ENCODE data around the gene PARD3B.

The PARD3B gene

DNA sequence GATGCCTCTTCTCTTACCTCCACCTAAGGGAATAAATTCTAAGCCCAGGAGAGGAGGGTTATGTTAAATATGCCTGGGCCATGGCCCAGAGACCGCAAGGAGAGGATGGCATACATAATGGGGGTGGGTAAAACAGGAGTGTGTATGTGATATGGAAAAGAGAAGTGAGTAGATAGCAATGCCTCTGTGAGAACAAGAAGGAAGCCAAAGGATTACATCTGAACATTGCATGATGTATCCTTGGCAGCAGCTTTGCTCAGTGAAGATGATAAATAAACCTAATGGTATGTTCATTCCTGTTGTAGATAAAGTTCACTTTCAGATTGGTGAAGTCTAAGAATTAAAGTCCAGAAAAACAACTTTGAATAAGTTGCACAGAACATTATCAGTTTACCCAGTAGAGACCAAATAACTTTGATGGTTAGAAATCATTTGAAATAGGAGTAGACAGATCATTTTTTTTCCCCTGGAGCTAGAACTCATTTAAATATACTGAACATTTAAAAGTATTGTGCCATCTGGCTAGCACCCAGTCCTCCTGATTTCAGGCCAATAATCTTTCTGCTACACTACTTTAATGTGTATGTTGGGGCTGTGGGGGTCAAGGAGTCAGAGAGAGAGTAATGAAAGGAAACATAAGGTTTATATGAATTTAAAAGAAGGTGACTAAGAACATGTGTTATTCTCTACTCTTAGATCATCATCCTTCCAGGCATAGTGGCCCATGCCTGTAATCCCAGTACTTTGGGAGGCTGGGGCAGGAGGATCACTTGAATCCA is 231.7 kb downstream of the PARD3B start:
- no peak for DNase-seq

DNA sequence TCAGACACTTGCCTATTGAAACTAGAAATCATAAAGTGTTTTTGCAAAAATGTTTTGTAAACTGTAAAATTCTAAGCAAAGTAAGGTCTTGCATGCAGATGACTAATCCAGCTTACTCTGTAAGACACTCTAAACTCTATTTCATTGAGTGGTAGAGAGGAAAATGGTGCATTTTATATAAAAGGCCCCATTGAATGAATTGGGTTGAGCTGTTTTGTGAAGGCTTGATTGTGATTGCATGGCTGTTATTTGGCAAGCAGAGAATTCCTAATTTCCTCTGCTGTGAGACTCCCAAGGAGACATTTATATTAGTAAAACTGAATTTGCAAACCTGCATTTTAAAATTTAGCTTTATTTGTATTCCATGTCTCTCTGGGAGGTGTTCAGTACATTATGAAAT is 234.5 kb downstream of the PARD3B start:
- no peak for DNase-seq

DNA sequence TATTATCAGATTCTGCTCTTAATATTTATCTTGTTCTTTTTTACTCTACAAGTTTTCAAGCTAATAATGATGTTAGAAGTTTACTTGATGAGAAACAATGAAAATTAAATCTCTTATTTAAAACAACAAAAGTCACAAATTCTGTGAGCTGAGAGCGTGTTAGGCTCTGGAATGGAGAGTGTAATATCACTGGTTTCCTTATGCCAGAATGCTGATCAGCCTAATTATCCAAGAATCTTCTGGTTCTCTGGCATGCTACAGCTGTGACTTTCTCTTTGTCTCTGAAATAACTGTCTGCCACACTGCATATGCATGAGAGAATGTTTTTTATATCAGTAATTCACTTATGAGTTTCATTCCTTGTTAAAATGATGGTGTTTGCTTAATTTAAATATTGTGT is 236.7 kb downstream of the PARD3B start:
- DNase-seq, result no peak

DNA sequence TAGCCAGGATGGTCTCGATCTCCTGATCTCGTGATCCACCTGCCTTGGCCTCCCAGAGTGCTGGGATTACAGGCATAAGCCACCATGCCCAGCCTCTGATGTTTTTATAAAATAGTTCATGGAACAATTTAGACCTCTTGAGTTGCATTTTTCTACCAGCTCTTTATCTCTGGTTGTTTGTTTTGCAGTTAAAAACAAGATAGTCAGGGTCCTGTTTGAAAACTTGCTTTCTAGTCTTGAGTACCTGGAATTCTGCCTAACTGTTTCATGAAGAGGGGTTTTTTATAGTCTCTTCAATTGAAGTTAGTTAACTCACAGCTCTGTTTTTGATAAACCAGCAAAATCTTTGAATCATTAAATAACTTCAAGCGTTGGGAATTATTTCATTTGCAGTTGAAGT is 244.8 kb downstream of the PARD3B start:
- no peak for DNase-seq

DNA sequence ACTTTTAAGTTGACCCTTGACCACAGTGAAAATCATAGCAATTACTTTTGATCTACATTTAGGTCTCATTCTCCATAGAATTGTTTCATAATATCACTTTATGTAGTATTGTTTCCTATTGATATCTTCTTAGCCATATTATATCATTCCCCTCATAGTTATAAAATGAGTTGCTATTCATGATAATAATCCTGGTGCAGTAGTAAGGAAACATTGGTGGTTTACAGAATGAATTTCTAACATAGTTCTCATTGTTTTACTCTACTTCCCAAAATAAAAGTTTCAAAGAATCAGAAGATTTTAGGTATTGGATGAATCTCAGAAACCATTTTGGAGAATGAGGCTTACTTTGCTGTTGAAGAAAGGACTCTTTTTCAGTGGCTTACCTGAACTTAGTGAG is 246.0 kb downstream of the PARD3B start:
- DNase-seq, result no peak

DNA sequence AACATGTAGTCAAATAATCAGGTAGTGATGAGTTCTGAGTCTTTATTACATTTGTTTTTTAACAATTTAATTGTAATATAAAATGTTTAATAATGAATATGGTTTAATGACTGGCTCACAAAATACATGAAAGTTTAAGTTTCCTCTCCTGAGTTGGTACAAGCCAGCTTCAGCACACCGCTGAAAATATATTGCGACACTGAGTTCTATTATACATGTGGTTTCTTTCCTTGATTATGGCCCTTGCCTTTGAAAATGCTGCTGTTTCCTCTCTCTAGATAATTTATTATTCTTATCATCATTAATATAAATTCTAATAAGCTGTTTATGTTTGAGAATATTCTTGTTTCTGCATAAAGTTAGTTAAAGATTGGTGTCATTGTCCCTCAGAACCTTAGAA is 249.3 kb downstream of the PARD3B start:
- DNase-seq, result no peak

DNA sequence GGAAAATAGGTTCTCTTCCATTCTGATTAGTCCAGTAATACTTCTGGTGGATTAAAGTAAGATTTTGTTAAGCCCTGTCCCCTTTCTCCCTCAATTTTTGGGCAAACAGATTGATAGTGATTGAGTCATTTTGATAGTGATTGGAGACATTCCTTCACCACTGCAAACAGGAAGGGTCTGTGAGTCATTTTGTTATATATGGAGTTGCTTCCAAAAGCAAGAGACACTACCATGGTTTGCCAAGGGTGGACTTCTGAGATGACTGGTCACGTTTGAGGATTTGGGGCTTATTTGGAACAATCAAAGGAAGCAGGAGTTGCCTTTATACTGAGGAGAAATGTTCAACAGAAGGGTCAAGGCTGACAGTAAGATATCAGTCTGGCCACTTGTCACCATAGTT is 249.9 kb downstream of the PARD3B start:
- no peak for DNase-seq

DNA sequence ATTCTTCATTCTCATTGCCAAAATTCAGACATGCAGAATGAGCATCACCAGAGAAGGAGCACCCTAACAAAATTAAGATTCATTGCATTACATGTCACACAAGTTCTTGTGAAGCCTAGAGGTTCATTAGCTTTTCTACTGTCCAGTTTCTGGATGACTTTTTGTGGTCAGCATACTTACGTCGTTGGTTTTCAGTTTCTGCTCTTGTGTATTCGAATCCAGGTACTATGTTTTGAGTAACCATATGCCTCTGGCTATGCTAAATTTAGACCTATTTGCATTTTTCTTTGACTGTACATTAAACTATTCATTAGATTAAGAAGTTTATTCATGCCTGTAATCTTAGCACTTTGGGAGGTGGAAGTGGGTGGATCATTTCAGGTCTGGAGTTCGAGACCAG is 251.3 kb downstream of the PARD3B start:
- DNase-seq, result no peak

DNA sequence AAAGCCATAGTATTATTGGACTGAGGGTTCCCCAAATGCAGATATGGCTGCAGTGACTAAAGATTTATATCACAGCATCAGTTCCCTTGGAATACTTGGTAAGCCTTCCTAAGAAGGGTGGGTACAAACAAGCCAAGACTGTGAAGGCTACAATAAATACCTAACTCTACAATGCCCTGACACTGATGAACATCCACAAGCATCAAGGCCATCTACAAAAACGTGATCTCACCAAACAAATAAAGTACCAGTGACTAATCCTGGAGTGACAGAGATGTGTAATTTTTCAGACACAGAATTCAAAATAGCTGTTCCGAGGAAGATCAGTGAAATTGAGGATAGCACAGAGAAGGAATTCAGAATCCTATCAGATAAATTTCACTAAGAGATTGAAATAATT is 254.5 kb downstream of the PARD3B start:
- no peak for DNase-seq

DNA sequence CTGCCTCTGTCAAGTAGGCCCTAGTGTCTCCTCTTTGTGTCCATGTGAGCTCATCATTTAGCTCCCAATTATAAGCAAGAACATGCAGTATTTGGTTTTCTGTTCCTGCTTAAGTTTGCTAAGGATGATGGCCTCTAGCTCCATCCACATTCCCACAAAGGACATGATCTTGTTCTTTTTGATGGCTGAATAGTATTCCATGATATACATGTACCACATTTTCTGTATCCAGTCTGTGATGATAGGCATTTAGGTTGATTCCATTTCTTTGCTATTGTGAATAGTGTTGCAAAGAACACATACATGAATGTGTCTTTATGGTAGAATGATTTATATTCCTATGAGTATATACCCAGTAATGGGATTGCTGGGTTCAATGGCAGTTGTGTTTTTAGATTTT is 263.2 kb downstream of the PARD3B start:
- no peak for DNase-seq

DNA sequence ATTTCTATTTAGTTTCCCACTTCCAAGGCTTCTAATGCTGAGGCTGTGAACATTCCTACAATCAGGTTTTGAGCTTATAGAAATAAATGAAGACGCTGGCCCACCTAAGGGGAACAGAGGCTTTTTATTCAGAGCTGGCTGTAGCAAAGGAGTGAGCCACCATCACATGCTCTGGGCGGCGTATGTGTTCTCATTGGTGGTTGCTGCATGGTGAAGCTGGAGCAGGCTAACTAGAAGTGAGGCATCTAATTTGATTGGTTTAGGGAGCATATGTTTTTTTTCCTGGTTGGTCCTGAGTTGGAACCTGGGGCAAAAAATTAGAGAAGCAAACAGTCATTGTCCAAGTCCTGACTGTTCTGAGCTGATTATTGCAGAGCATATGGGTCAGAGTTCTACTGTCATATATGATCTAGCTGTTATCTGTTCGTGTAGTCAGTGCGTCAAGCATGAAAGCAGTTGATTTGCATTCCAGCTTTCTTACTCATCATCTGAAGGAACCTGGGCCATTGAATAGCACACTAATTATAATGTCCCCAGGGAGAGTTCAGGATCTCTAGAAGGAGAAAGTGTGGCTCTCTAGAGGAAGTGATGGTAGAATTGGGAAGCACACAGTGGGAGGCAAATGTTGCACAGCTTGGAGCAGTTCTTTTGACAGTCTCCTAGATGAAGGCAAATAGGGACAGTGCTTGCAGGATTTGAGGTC is 279.6 kb downstream of the PARD3B start:
- DNase-seq, result no peak

DNA sequence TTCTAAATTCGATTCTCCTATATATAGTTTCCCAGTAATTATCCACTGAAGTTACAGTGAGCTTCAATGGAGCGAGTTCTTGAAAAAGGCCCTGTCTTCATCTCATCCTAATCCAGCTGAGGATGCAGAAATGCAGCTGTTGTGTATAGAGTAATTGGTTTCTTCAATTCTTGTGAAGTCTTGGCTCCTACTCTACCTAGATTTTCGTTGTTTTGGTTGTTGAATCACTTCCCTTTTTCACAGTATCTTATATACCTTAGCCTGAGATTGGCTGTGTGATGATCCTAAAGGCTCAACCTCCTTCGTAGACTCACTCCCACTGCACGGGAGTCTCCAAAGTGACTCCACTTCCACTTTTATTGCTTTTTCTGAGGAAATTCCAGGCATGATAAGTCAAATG is 280.4 kb downstream of the PARD3B start:
- DNase-seq, result no peak

DNA sequence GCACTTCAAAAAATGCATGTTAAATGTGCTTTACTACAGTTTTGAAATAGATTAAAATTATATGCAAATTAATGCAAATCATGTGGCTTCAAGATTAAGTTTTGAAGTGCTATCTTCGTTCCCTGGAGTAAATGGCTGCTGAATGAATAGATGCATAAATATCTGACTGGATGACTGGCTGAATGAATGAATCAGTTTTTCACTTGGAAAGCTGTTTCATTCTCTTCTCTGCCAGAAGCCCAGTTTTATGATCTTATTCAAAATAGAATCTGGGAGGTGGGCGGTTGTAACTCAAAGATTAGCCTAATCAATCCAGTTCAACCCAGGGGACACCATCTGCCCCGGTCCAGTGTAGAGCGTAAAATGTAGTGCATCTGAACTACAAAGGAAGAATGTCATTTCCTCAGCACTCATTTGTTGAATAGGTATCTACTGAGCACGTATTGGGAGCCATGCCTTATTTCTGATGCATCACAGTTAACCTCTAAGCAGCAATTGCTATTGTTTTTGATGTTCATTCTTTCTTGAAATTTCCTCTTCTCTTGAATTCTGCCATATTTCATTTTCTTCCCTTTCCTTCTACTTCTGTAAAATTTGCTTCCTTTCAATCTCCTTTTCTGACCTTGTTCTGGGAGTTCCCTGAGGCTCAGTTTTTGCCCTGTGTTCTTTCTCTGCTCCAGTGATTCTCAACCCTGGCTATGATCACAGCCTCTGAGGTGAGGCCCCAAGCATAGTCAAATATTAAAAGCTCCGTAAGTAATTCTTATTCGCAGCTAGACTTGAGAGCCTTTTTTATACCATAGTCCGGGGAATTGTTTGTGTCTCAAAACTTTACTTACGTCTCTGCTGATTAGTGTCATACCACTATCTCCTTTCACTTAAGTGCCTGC is 282.7 kb downstream of the PARD3B start:
- no peak for DNase-seq

DNA sequence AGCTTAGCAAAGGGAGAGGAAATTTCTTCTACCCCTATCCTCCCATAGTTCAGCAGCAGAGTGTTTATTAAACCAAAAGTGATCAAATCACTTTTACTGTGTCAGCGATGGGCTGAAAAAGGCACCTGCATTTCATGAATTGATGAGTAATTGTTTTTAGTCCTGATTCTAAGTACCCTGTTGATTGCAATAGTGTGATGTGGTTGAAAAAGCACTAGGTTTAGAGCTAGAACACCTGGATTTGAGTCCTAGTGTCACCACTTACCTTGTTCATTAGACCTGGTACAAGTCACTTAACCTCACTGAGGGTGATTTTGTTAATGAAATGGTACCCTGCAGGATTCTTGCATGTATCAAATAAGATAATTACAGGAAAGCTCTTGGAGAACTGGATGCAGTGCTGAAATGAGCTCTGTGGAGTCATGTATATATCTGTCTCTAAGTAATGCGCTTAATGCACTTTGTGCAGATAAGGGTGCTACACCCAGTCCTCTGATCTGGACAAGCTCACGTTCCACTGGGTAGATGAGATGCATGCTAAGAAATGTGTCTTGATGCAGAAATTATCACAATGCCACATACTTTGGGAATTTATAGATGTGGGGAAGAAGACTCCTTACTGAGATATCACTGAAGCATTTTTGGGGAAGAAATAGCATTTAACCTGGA is 289.6 kb downstream of the PARD3B start:
- no peak for DNase-seq

DNA sequence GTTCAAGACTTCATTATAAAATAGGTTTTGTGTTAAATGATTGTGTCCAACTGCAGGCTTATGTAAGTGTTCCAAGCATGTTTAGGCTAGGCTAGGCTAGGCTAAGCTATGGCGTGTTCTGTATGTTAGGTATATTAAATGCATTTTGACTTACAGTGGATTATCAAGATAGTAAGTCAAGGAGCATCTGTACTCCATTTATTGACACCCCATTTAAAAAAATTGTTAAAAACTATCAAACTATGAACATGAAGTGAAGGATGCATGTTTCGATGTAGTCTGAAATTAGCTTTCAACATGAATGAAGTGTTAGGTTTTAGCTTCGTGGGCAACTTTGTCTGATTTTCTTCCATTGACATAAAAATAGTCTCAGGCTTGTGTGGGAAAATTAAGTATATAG is 290.5 kb downstream of the PARD3B start:
- no peak for DNase-seq

DNA sequence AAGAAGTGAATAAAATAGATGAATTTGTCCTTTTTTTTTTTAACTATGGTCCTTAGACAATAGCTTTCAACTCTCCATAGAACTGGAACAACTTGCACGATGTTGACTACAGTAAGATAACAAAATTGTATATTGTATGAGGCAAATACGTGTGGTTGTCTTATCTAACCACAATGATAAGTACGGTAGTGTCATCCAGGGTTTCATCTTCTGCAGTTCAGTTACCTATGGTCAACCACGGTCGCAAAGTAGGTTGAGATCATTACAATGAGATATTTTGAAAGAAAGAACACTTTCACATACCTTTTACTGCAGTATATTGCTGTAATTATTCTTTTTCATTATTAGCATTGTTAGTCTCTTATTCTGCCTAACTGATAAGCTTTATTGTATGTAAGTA is 295.2 kb downstream of the PARD3B start:
- DNase-seq, result no peak

DNA sequence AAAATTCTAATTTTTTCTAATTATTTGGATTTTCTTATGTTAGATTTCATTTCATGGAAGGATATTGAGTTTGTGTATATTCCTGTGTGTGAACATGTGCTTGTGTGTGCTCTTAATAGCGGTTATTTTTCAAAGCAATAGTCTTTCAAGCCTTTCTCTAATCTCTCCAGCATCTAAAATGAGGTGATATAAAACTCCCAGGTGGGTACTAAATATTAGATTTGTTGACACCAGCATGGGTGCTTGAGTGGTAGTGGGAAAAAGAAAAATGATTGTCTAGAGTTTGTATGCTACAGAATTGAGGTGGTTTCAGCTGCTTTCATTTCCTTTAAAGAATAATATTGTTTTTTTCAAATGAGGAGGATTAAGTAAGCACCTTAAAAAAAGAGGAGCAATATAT is 296.8 kb downstream of the PARD3B start:
- DNase-seq, result no peak

DNA sequence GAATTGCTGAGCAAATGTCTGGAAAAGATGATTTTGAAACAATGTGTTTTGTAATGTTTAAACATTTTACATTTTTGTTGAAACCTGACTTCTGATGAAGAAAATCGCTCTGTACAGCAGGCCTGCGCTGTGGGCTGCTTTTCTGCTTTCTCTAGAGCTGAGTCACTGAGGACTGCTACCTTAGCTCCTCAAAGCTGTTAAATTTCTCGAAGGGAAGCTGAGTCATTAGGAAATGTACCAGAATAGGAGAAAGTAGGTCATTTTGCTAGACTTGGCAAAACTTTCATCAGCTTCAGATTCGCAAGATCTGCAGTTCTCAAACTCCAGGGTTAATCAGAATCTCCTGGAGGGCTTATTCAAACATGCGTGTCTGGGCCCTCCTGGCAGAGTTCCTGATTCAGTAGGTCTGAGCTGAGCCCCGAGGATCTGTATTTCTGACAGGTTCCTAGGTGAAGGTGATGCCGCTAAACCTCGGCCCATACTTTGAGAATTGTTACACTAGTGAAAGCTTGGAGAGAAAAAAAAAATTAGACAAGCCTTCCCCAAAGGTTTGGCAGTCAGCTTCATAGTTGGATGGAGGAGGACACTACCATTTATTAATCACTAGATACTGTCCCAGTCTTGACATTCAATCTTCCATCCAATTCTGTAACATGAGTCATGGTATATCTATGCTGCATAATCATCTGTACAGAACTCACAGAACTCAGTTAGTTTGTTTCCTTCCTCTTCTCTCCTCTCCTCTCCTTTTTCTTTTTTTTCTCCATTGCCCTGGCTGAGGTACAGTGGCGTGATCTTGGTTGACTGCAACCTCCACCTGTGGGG is 297.6 kb downstream of the PARD3B start:
- no peak for DNase-seq

DNA sequence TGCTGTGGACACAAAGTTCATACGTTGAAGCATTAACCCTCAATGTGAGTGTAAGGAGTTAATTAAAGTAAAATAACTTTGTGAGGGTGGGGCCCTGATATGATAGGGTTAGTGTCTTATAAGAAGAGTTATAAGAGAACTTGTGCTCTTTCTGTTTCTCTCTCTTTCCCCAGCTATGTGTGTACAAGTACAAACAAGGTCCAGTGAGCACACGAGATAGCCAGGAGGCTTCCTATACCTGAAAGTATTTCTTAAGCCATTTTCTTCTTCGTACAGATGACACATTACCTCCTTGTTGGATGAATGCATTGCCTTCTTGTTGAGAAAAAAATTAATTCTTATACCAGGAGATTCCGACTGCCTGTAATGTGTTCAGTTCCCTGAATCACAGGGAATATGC is 301.2 kb downstream of the PARD3B start:
- no peak for DNase-seq

DNA sequence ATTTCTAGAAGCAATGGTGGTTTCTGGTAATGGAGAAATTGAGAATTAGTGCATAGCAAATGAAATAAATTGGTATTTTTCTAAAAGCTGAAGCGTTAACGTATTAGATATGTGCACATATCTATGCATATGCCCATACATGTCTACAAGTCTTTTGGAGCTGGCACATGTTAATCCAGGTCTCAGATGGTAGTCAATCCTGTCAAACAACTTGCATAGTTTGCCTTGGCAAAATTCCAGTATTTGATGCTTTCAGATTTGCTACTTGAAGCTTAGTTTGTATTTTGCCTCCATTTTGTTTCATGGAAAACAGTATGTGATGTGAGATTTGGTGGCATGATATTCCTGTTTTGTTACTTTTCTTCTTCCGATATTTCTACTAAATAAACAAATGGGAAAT is 304.6 kb downstream of the PARD3B start:
- DNase-seq, result no peak

DNA sequence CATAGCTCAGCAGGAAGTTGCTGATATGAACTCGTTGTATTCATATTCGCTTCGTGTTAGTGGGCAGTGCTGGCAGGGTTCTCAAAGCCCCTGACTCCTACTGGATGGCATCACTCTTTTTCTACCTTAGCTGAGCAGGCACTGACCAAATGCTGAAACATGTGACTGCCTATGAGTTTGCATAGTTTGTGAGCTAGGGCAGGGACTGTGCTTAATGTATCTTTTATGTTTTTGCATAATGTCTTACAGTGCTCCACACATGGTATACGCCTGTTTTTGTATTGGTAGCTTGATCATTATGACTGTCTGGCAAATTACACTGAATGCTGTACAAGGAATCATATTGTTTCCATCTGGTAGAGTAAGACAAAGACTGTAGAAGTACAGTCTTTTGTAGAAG is 305.3 kb downstream of the PARD3B start:
- no peak for DNase-seq

DNA sequence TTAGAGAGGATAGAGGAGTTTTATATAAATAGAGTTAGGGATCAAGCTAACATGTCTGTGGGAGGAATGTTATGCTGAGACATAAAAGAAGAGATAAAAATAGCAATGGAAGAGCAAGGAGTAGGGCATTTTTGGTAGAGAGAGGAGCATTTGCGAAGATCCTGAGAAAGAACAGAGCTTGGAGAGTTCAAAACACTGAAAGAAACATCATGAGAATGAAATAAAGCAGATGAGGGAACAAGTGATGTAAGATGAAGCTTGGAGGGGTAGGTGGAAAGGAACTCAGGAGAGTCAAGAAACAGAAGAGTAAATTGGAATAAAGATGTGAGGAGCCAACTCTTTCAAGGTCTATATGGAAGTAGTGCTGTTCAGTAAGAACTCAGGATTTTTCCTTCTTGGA is 308.6 kb downstream of the PARD3B start:
- no peak for DNase-seq
